HG03457 (cell line): Measurements from ENCODE around the gene CFAP20.

Experiments used
- ATAC-seq: cut with Tn5 transposase; IDR thresholded peaks from one replicate; pipeline ENCODE4 v1.9.1; 2021; ENCODE audit warnings: moderate number of reproducible peaks; ENCODE audit not compliant: unreplicated experiment

The CFAP20 gene

GRCh38 chr16:58125041-58125440 lies 4.1 kb downstream of the CFAP20 start:
- ATAC-seq, result no peak

GRCh38 chr16:58124601-58124915 lies 4.6 kb downstream of the CFAP20 start:
- no peak for ATAC-seq

DNA sequence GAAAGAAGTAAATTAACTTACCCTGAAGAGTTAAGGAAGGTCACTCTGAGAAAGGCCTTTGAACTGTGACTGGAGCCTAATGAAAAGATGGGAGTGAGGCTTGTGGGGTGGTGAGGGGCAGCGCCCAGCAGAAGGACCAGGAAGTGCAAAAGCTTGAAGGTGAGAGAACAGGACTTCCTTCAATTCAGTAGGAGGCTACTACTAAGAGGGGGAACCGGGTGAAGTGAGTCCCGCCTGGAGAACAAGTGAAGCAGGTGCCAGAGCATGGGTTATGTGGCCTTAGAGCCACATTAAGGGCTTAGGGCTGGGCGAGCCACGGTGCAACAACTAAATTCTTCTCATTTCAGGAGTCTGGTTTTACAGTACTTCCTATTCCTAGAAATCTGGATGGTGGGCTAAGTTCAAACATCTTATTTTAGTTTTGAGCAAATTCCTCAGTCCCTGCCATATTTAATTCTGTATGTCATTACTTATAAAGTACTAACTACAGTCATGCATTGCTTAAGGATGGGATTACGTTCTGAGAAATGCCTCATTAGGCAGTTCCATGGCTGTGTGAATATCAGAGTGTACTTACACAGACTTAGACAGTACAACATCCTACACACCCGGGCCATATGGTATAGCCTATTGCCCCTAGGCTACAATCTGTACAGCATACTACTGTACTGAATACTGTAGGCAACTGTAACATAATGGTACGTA lies 5.1 kb downstream of the CFAP20 start:
- no peak for ATAC-seq

GRCh38 chr16:58121132-58121531 lies 8.0 kb downstream of the CFAP20 start:
- no peak for ATAC-seq

DNA sequence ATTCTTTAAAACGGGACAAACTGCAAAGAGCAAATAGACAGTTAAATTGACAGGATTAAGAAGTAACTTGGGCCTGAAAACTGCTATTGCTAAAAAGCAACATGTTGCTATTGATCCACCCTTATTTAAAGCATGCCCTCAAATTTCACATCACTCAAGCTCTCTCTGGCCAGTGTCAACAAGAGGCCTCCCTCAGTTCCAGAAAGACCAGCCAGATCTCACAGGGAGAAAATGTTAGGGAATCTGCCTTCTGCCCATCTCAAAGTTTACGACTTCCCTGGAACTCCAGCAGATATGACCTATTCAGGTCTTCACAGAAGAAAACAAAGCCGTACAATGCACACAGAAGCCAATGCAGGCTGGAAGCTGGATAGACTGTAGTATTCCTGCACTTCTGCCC lies 8.9 kb downstream of the CFAP20 start:
- ATAC-seq, result no peak

DNA sequence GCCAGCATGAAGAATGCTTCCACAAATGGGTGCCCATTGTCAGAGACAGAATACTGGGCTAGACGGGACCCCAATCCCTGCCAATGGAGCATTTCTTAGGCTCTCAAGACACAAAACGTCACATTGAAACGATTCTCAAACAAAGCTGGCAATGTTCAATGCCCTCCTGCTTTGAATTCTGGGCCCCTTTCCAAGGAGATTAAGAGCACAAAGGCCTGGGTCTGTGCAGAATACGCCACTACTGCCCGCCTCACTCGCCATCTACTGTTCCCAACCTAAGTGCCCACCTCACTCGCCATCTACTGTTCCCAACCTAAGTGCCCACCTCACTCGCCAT lies 9.7 kb downstream of the CFAP20 start:
- no peak for ATAC-seq

DNA sequence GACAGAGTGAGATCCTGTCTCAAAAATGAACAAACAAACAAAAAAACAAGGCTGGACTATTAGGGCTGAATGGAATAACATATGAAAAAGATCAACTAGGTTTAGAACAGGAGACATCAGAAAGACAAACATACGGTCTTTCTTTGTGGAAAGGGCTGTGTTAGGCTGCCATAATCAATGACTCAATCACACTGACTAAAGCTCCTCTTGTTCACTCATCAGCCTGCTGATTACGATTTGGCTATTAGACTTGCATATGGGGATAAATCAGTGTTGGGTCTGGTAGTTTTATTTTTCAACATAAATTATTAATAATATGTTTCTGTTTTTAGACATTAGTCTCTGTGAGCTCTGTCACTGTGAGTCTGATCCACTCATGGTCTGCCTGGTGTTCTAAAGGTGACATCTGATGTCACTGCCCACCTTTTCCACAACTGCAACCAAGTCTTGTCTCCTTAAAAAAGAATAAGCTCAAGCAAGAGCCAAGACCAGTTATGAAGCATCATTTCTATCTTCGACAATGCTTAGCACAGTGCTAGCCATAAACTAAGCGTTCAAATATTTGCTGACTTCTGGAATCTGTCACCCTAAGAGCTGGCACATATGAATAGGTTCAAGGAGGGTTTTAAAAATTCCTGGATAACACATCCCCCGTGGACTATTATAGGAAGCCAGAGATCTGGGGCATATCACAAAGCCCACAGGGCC lies 10.2 kb downstream of the CFAP20 start:
- no peak for ATAC-seq

DNA sequence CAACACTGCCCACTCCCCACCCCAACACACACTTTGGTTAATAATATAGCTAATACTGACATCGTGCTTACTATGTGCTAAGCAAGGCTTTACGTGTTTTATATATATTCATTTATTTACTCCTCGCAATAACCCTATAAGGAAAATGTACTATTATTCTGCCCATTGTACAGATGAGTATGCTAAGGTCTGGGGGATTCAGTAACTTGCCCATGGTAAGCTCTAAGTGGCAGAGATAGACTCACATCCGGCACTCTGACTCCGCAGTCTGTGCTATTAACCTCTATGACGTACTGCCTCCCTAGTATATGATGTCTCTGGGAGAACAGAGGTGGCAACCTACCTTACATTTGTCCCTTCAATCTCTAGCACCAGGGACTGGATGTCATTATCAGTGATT lies 12.7 kb downstream of the CFAP20 start:
- no peak for ATAC-seq

GRCh38 chr16:58116081-58116480 lies 13.1 kb downstream of the CFAP20 start:
- no peak for ATAC-seq

GRCh38 chr16:58114827-58115825 lies 14.1 kb downstream of the CFAP20 start:
- no peak for ATAC-seq

DNA sequence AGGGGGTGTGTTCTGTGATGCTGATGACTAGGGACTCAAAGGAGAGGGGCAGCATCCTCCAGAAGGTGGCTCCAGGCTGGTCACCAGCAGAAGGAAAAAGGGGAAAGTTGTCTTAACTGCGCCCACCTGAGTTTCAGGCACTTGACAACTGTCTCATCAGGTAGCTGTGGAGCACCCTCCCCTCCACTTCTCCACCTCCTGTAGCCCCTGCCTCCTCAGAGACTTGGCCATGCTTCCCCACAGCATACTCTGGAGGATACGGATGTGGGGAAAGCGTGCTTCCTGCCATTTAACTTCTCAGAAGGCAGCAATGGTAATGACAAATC lies 17.9 kb downstream of the CFAP20 start:
- ATAC-seq, result no peak

- ATAC-seq, result no peak
These were observed 18.4 kb downstream of the CFAP20 start for GRCh38 chr16:58110571-58111301.

GRCh38 chr16:58109881-58110280 lies 19.3 kb downstream of the CFAP20 start:
- no peak for ATAC-seq

DNA sequence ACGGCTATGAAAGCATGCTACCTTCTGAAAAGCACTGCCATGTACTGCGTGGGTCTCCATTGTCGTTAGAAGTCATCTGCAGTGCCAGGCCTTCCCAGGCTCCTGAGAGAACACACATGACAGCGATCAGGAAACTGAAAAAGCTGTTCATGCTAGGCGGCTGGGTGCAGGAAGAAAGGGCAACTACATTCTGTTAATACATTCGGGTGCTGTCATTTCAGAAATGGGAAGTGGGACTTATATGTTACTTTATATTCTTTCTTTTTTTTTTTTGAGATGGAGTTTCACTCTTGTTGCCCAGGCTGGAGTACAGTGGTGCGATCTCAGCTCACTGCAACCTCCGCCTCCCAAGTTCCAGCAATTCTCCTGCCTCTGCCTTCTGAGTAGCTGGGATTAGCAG lies 19.9 kb downstream of the CFAP20 start:
- ATAC-seq, result no peak

GRCh38 chr16:58107709-58108108 lies 21.5 kb downstream of the CFAP20 start:
- ATAC-seq, result no peak

DNA sequence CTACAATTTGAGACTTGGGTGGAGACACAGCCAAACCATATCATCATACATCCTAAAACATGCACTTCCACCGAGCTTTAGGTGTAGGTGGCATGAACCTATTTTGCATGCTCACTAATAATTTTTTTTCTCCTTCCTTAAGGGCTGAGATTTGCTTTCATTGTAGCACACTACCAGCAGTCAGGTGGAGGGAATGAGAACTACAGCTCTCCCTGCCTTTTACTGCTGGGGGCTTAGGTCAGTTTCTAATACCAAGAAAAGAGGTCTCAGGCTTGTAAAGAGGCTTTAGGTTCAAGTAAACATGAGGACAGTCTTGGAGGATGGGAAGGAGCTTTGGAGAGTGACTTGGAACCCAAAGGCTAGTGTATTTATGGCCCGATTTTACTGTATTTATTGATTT lies 22.0 kb downstream of the CFAP20 start:
- ATAC-seq, result no peak

DNA sequence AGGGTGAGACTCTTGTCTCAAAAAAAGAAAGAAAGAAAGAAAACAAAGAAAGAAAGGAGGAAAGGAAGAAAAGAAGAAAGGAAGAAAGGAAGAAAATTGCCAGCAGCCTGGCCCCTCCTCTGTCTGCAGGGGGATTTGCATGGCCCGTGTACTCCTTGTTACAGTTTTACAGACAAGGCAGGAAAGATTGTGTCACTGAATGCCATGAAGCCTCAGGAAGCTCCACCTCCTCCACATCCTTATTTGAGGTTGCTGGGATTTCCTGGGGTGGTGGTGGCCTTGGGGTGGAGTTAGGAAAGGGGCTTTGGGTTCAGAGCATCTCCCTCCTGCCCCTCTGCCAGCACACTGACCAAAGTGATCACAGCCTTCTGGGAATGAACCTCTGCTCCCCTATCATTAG lies 23.6 kb downstream of the CFAP20 start:
- ATAC-seq, result no peak

DNA sequence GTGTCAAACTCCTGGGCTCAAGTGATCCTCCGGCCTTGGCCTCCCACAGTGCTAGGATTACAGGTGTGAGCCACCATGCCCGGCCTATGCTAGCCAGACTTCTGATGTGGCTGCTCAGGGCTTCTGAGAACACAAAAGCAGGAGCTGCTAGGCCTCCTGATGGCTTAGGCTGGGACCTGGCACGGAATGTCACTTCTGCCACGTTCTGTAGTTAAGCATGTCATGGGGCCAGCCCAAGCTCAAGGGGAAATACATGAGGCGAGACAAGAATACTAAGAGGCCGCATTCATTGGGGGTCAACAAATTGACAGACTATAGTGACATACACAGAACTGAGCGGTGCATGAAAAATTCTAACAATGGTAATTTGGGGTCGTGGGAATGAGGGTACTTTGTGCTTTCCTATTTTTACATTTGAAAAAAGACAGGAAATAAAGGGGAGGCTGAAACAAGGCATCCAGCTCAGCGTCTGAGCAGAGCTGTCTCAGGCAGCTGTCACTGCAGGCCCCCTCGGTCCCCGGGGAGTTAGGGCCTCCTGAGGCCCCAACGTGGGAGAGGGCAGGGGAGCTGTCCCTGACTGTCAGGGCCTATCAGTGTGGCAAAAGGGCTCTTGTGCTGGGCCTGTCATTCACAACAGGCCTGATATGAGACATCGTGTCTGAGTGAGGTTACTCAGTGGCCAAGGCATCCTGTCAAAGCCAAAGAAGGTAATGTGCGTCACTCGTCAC lies 26.4 kb downstream of the CFAP20 start:
- no peak for ATAC-seq

- ATAC-seq, result no peak
These were observed 29.3 kb downstream of the CFAP20 start for GRCh38 chr16:58099956-58100300.

DNA sequence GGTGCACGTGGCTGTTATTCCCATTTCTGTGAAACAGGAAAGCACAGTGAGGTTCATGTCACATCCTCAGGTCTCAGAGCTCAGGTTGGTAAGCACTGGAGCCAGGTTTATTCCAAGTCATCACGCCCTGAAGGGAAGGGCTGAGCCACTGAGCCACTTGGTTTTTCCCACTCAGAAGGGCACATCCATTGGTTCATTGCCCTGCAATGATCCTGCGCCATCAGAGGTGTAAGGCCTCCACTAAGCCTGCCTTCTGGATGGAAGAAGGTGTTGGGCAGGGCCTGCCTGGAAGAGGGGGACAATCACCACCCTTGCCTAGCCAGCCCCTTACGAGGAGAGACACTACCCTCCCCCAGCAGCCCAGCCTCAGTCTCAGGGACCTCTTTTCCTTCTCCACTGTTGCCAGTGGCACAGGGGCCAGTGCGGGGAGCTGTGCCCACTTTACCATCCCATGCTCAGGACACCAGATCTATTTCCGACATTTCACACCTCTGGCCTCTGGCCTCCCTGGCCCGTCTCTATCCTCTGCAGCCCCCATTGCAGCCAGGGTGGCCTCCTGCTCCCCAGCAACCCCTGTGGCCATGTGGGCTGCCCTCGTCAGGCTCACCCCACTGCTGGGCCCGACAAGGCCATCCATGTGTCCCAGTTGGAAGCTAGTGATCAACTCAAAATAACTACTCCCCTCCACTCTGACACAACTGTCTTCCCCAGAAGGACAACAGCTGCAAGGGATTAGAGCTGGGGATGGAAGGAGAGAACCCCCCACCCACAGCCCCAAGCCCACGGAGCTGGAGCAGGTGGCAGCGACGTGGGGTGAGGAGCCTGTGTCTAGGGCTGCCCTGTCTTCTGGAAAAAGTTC lies 29.9 kb downstream of the CFAP20 start:
- no peak for ATAC-seq
